Measurements from ENCODE around the gene IRF4.

DNA sequence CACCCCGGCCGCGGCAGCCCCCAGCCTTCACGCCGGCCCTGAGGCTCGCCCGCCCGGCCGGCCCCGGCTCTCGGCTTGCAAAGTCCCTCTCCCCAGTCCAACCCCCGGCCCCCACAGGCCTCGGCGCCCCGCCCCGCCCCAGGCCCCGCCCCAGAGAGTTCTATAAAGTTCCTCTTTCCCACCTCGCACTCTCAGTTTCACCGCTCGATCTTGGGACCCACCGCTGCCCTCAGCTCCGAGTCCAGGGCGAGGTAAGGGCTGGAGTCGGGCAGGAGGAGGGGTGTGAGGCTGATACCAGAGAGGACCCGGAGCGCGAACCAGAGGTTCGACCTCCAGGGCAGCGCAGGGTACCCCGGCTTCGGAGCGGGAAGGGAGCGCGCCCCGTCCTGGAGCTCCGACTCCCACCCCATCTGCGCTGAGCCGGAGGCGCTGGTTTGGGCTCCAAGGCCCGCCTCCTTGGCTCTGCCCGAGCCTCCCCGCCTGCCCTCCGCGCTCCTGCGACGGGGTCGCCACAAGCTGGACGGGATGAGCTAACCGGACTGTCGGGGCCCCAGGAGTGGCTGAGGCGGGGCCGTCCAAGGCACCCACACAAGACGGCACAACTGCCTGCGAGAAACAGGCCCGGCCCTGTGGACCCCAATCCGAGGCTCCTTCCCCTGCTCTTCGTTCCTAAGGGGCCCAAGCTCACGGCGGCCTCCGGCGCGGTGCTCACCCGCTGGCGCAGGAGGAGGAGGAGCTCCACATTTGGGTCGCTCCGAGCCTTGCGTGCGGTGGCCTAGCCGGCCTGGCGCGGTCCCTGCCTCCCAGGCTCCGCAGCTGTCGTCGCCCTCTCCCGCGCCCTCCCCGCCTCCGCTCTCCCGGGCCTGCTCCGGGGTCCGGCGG, at the start of gene IRF4:
- TF ChIP-seq PATZ1 (CRISPR knock-in tag; IDR thresholded peaks at IDR 0.05; ENCODE audit: borderline replicate concordance) (no peak), ZFP30 (CRISPR knock-in tag; IDR thresholded peaks at IDR 0.05) (no peak), RARB (CRISPR knock-in tag; IDR thresholded peaks at IDR 0.05) (no peak), TSHZ2 (CRISPR knock-in tag; IDR thresholded peaks at IDR 0.05) (no peak), ISL1 (CRISPR knock-in tag; IDR thresholded peaks at IDR 0.05) (no peak), ZNF565 (CRISPR knock-in tag; conservative IDR thresholded peaks at IDR 0.05; ENCODE audit: low read depth) (no peak), TCF4 (CRISPR knock-in tag; IDR thresholded peaks at IDR 0.05; ENCODE audit: borderline replicate concordance) (no peak), ZFP3 (CRISPR knock-in tag; IDR thresholded peaks at IDR 0.05) (no peak), CSRNP3 (CRISPR knock-in tag; IDR thresholded peaks at IDR 0.05) (no peak)
- TF ChIP-seq, protein P1, sequence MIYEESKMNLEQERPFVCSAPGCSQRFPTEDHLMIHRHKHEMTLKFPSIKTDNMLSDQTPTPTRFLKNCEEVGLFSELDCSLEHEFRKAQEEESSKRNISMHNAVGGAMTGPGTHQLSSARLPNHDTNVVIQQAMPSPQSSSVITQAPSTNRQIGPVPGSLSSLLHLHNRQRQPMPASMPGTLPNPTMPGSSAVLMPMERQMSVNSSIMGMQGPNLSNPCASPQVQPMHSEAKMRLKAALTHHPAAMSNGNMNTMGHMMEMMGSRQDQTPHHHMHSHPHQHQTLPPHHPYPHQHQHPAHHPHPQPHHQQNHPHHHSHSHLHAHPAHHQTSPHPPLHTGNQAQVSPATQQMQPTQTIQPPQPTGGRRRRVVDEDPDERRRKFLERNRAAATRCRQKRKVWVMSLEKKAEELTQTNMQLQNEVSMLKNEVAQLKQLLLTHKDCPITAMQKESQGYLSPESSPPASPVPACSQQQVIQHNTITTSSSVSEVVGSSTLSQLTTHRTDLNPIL (CRISPR knock-in tag; IDR thresholded peaks at IDR 0.05; ENCODE audit: low read depth) = no peak

Data from SK-N-SH treated with all-trans-retinoic acid at 6 μM for 48 hours (cell line).